A673 (cell line): ENCODE data around the gene PHYH. TPM values are rescaled to one million over a fixed set of nuclear protein-coding genes. Genes with fewer than 3 reads are reported as not detected.
"Not testable (repeated sequence)": the region's sequence is repeated elsewhere in the genome, so short reads cannot be mapped to it uniquely, and the experiment has no call there.

ENCODE experiments used
- BruUV-seq: library from RNA; stranded (reverse); fragments of 400-500 nt; replicated peaks from 2 replicates; lab custom pipeline; 2021; lab: Mats Ljungman, UMichigan
- CTCF ChIA-PET: fragments of 300-600 bp; sonication (Branson Sonifier 250); formaldehyde crosslinking; loops from one replicate; lab custom pipeline; 2022; ENCODE audit warnings: antibody characterized with exemption; lab: Charles Lee
- POLR2A ChIA-PET: fragments of 300-600 bp; sonication (Branson Sonifier 250); formaldehyde crosslinking; loops from one replicate; lab custom pipeline; 2022; ENCODE audit warnings: antibody characterized with exemption; ENCODE audit not compliant: low non-redundant PET; lab: Charles Lee
- DNase-seq: peaks from one replicate; pipeline ENCODE4 v3.0.0-alpha.2; 2015; ENCODE audit warnings: low spot score
- H3K27ac ChIP-seq: fragments of 200-600 bp; sonication (generic); 2 replicates; pipeline ENCODE4 v1.5.1; 2016; ENCODE audit warnings: mixed run types, low read depth, mild to moderate bottlenecking, mixed read lengths, antibody characterized with exemption, low read length; ENCODE audit not compliant: poor library complexity, severe bottlenecking
- H3K27me3 ChIP-seq: fragments of 200-600 bp; sonication (generic); replicated peaks from 2 replicates; pipeline ENCODE4 v1.6.1; 2017; ENCODE audit warnings: mixed run types, low read depth, mild to moderate bottlenecking, mixed read lengths, antibody characterized with exemption, low read length; ENCODE audit not compliant: insufficient read depth, poor library complexity
- H3K36me3 ChIP-seq: fragments of 200-600 bp; sonication (generic); 2 replicates; pipeline ENCODE4 v1.6.1; 2016; ENCODE audit warnings: mixed run types, mild to moderate bottlenecking, mixed read lengths, antibody characterized with exemption, low read length; ENCODE audit not compliant: insufficient read depth, poor library complexity, severe bottlenecking
- H3K4me1 ChIP-seq: fragments of 200-600 bp; sonication (generic); 2 replicates; pipeline ENCODE4 v1.6.1; 2017; ENCODE audit warnings: mixed run types, mild to moderate bottlenecking, mixed read lengths, antibody characterized with exemption, low read length; ENCODE audit not compliant: insufficient read depth, poor library complexity, severe bottlenecking
- H3K4me3 ChIP-seq: fragments of 200-600 bp; sonication (generic); 2 replicates; pipeline ENCODE4 v1.5.1; 2016; ENCODE audit warnings: low read depth, mixed run types, mild to moderate bottlenecking, mixed read lengths, low read length; ENCODE audit not compliant: poor library complexity, severe bottlenecking
- H3K9me3 ChIP-seq: fragments of 200-600 bp; sonication (generic); 2 replicates; pipeline ENCODE4 v1.6.1; 2016; ENCODE audit warnings: mixed run types, low read depth, mild to moderate bottlenecking, mixed read lengths, antibody characterized with exemption, low read length; ENCODE audit not compliant: poor library complexity, severe bottlenecking
- CTCF ChIP-seq: fragments of 300-800, 200-600 bp; sonication (generic); conservative IDR thresholded peaks from 2 replicates; pipeline ENCODE4 v1.5.1; 2017; ENCODE audit warnings: low read depth, mild to moderate bottlenecking, antibody characterized with exemption, low read length, moderate library complexity, mixed read lengths
- EZH2 ChIP-seq: fragments of 200-600 bp; sonication (generic); IDR thresholded peaks from 2 replicates; pipeline ENCODE4 v1.6.1; 2017; ENCODE audit warnings: borderline replicate concordance, low read depth, mild to moderate bottlenecking, mixed read lengths, antibody characterized with exemption, low read length; ENCODE audit not compliant: poor library complexity, severe bottlenecking
- intact Hi-C: fragments of 100-400 bp; cut with micrococcal nuclease; formaldehyde crosslinking; loops from one replicate; pipeline ENCODE4 v1.10.0; 2022; ENCODE audit not compliant: unreplicated experiment
- total RNA-seq: library from RNA; stranded (reverse); gene quantifications from 2 replicates; pipeline ENCODE4 v1.2.3, GENCODE V29; 2021

Gene PHYH
- total RNA-seq, 1 experiment from 2014 or later = 5.1 TPM

- Histone ChIP-seq H3K9me3 (no peaks in the 10 kb centered on the region), H3K4me1 (no peaks in the 10 kb centered on the region), H3K27ac (no peak overlapping the region), H3K27me3 (no peaks in the 10 kb centered on the region), H3K36me3 (no peaks in the 10 kb centered on the region), H3K4me3 (no peak overlapping the region)
- POLR2A ChIA-PET = no interaction called here
- intact Hi-C loops = no loop called here
- CTCF ChIA-PET = no interaction called here
- DNase-seq = no peak
- TF ChIP-seq CTCF = no peak
- BruUV-seq = no TSS peak
Measured at GRCh38 chr10:13236638-13237037, 63.2 kb downstream of the PHYH start.

- H3K9me3 ChIP-seq, DNase-seq, BruUV-seq, CTCF ChIA-PET, H3K4me3 ChIP-seq, POLR2A ChIA-PET, intact Hi-C loops, H3K4me1 ChIP-seq, H3K27me3 ChIP-seq, H3K27ac ChIP-seq, H3K36me3 ChIP-seq: not testable (repeated sequence)
Measured at GRCh38 chr10:13234736-13235135, 65.1 kb downstream of the PHYH start.

DNA sequence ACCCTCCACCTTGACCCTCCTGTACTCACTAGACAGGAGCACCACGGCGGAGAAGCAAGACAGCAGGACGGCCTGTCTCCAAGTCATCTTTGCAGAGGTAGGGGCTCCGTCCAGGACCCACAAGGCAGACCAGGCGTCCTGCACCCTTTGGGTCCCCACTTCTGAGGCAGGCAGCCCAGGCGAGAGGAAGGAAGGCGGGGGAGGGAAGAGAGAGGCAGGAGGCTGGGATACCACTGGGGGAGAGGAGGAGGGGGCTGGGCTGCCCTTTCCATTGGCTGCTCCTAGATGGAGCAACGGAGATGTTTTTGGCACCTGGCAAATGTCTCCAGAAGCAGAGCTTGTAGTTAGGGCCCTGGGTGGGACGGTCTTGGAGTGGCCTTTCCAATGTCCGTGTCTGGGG, 65.7 kb downstream of the PHYH start, which contains the start of gene UCMA:
UCMA (minus strand) TSS at position 203 of the 400 bp plus-strand sequence; CDS start at position 87, 116 bp downstream.
- BruUV-seq = no TSS peak
- no peak for DNase-seq
- no peak within 1 kb of the TSS for H3K4me3 ChIP-seq
- H3K4me1 ChIP-seq = no peaks in the 10 kb centered on the region
- intact Hi-C loops = no loop called here
- H3K36me3 ChIP-seq = no peaks in the 10 kb centered on the region
- TF ChIP-seq CTCF (no peak), EZH2 (no peak)
- H3K9me3 ChIP-seq = no peaks in the 10 kb centered on the region
- no peak within 1 kb of the TSS for H3K27ac ChIP-seq
- CTCF ChIA-PET = no interaction called here
- POLR2A ChIA-PET = no interaction called here
- H3K27me3 ChIP-seq = no peaks in the 10 kb centered on the region

- intact Hi-C loops = no loop called here
- no peak for DNase-seq
- no peak for TF ChIP-seq CTCF
- no peak for TF ChIP-seq EZH2
- ChIA-PET POLR2A (no interaction called here), CTCF (no interaction called here)
- BruUV-seq = no TSS peak
- Histone ChIP-seq H3K9me3 (no peaks in the 10 kb centered on the region), H3K27me3 (no peaks in the 10 kb centered on the region), H3K36me3 (no peaks in the 10 kb centered on the region), H3K27ac (no peak overlapping the region), H3K4me3 (no peak overlapping the region), H3K4me1 (no peaks in the 10 kb centered on the region)
Measured at GRCh38 chr10:13233358-13233757, 66.5 kb downstream of the PHYH start.
